Measurements from ENCODE around the gene FURIN. TPM values are rescaled to one million over a fixed set of nuclear protein-coding genes. Genes with fewer than 3 reads are reported as not detected.
"Not testable (repeated sequence)": the region's sequence is repeated elsewhere in the genome, so short reads cannot be mapped to it uniquely, and the experiment has no call there.

The FURIN gene
- total and polyA plus RNA-seq, 2 of the 4 experiments (the other 2 are of a cell fraction): 34.8 to 54.3 TPM

- H2BK15ac ChIP-seq (ENCODE audit: low read depth, low read length): no peak overlapping the region
- no peak overlapping the region for H2BK5ac ChIP-seq (ENCODE audit: low read depth, low read length, poor library complexity, severe bottlenecking)
- H4K20me1 ChIP-seq (ENCODE audit: insufficient read depth, low read length): no peaks in the 10 kb centered on the region
- no peak overlapping the region for H2BK20ac ChIP-seq (ENCODE audit: low read depth, low read length)
- H4K5ac ChIP-seq (ENCODE audit: low read depth, low read length): no peak overlapping the region
- H3K9me3 ChIP-seq (ENCODE audit: control insufficient read depth, insufficient read depth, low read length): no peaks in the 10 kb centered on the region
- peaks cover 4% of the 10 kb centered on the region; the same call in 1 of the 2 replicates for H3K4me1 ChIP-seq (ENCODE audit: control insufficient read depth, insufficient read depth, low read length)
- H3K9ac ChIP-seq (ENCODE audit: low read depth, low read length): no peak overlapping the region
- no peak overlapping the region for H2AFZ ChIP-seq (replicated peaks; ENCODE audit: low read length, poor library complexity)
- peaks cover 0 to 13% of the 10 kb centered on the region in 2 experiments; a peak in 2 of 4 replicates for H3K79me1 ChIP-seq (ENCODE audit: low read depth in 1 of 2, low read length in 2 of 2)
- H2BK120ac ChIP-seq (ENCODE audit: low read depth, low read length): no peak overlapping the region
- no peak for ATAC-seq (ENCODE audit: low read depth)
- no peak overlapping the region for H2AK9ac ChIP-seq (replicated peaks; ENCODE audit: low read depth, low read length, poor library complexity)
- H4K91ac ChIP-seq (ENCODE audit: insufficient read depth, low read depth, low read length): no peak overlapping the region
- intact Hi-C loops (cut with micrococcal nuclease): no loop called here
- H3K4ac ChIP-seq (ENCODE audit: low read depth, low read length): no peak overlapping the region
- ChIA-PET CTCF (interaction anchor here (0.7 to 1.2 kb wide), 2 partner anchors 24 to 300 kb away, joined by 3 to 4 read pairs; no protein-coding TSS in a partner anchor), POLR2A (ENCODE audit: unreplicated experiment) (no interaction called here)
- dilution Hi-C loops (cut with HindIII; ENCODE audit: low sequenced_read_pairs, unreplicated experiment): no loop called here
- no peak overlapping the region for H3K4me2 ChIP-seq (ENCODE audit: low read depth, low read length)
- H3K36me3 ChIP-seq (ENCODE audit: control insufficient read depth, insufficient read depth, low read length): peaks cover 47% of the 10 kb centered on the region
- H2AK5ac ChIP-seq (ENCODE audit: low read depth, low read length): no peak overlapping the region
- BruUV-seq (replicated peaks): no TSS peak
- no peak for TF ChIP-seq BHLHE40 (IDR thresholded peaks at IDR 0.05; ENCODE audit: low read depth, low read length)
- TF ChIP-seq MAZ (IDR thresholded peaks at IDR 0.05; ENCODE audit: borderline replicate concordance, low read depth, low read length): no peak
- TF ChIP-seq USF2 (IDR thresholded peaks at IDR 0.05; ENCODE audit: low read depth, low read length): no peak
- no peak for TF ChIP-seq RFX5 (IDR thresholded peaks at IDR 0.05; ENCODE audit: low read depth, low read length)
- TF ChIP-seq, protein P1, sequence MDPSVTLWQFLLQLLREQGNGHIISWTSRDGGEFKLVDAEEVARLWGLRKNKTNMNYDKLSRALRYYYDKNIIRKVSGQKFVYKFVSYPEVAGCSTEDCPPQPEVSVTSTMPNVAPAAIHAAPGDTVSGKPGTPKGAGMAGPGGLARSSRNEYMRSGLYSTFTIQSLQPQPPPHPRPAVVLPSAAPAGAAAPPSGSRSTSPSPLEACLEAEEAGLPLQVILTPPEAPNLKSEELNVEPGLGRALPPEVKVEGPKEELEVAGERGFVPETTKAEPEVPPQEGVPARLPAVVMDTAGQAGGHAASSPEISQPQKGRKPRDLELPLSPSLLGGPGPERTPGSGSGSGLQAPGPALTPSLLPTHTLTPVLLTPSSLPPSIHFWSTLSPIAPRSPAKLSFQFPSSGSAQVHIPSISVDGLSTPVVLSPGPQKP (IDR thresholded peaks at IDR 0.05; ENCODE audit: borderline replicate concordance, low read depth, low read length): no peak
- H4K8ac ChIP-seq (ENCODE audit: low read depth in 2 of 2, low read length in 2 of 2): no peak overlapping the region
- in situ Hi-C loops (cut with MboI; ENCODE audit: low sequenced_read_pairs): no loop called here
- H3K27me3 ChIP-seq (ENCODE audit: control insufficient read depth, insufficient read depth, low read length): no peaks in the 10 kb centered on the region
- no peak overlapping the region for H3K18ac ChIP-seq (ENCODE audit: low read depth, low read length)
- H3K4me3 ChIP-seq (ENCODE audit: insufficient read depth, low read depth, low read length): no peak overlapping the region
- no peak overlapping the region for H3K23ac ChIP-seq (ENCODE audit: low read depth, low read length)
- no peak overlapping the region for H3K27ac ChIP-seq (ENCODE audit: insufficient read depth, low read length)
- no peak overlapping the region for H3K56ac ChIP-seq (ENCODE audit: extremely low read depth, insufficient read depth, low read length)
- 89% methylated on average over 6 of the region's 9 CpGs; no CpG with 5 or more reads in 1 of the 2 experiments for WGBS, 2 experiments (ENCODE audit: extremely low coverage in 2 of 2, insufficient read length in 1 of 2)
- no peak overlapping the region for H3K14ac ChIP-seq (replicated peaks; ENCODE audit: low read depth, low read length)
- no peak for DNase-seq
- H3K9me1 ChIP-seq (ENCODE audit: insufficient read depth, low read length): no peaks in the 10 kb centered on the region
Observed at GRCh38 chr15:90907838-90908507, 39.6 kb downstream of the FURIN start.

GRCh38 chr15:90909449-90909848, 41.1 kb downstream of the FURIN start:
- BruUV-seq (replicated peaks); H3K4me3 ChIP-seq (ENCODE audit: insufficient read depth, low read depth, low read length); H3K56ac ChIP-seq (ENCODE audit: extremely low read depth, insufficient read depth, low read length); H4K91ac ChIP-seq (ENCODE audit: insufficient read depth, low read depth, low read length); H2BK15ac ChIP-seq (ENCODE audit: low read depth, low read length); H2AK5ac ChIP-seq (ENCODE audit: low read depth, low read length); H2BK20ac ChIP-seq (ENCODE audit: low read depth, low read length); H4K5ac ChIP-seq (ENCODE audit: low read depth, low read length); dilution Hi-C loops (cut with HindIII; ENCODE audit: low sequenced_read_pairs, unreplicated experiment); H3K18ac ChIP-seq (ENCODE audit: low read depth, low read length); in situ Hi-C loops (cut with MboI; ENCODE audit: low sequenced_read_pairs); H2BK5ac ChIP-seq (ENCODE audit: low read depth, low read length, poor library complexity, severe bottlenecking); H3K4me1 ChIP-seq (ENCODE audit: control insufficient read depth, insufficient read depth, low read length); H2BK120ac ChIP-seq (ENCODE audit: low read depth, low read length); H3K14ac ChIP-seq (replicated peaks; ENCODE audit: low read depth, low read length); DNase-seq; H4K20me1 ChIP-seq (ENCODE audit: insufficient read depth, low read length); H3K9ac ChIP-seq (ENCODE audit: low read depth, low read length); H3K4ac ChIP-seq (ENCODE audit: low read depth, low read length); H3K23ac ChIP-seq (ENCODE audit: low read depth, low read length); H3K27me3 ChIP-seq (ENCODE audit: control insufficient read depth, insufficient read depth, low read length); H3K9me3 ChIP-seq (ENCODE audit: control insufficient read depth, insufficient read depth, low read length); H3K9me1 ChIP-seq (ENCODE audit: insufficient read depth, low read length); H3K79me1 ChIP-seq (ENCODE audit: low read depth in 1 of 2, low read length in 2 of 2); H3K27ac ChIP-seq (ENCODE audit: insufficient read depth, low read length); ATAC-seq (ENCODE audit: low read depth); H4K8ac ChIP-seq (ENCODE audit: low read depth in 2 of 2, low read length in 2 of 2); H2AK9ac ChIP-seq (replicated peaks; ENCODE audit: low read depth, low read length, poor library complexity); intact Hi-C loops (cut with micrococcal nuclease); H2AFZ ChIP-seq (replicated peaks; ENCODE audit: low read length, poor library complexity); H3K4me2 ChIP-seq (ENCODE audit: low read depth, low read length): not testable (repeated sequence)
- CTCF ChIA-PET: interaction anchor here (1.2 kb wide), 1 partner anchor 22 kb away, joined by 4 read pairs; no protein-coding TSS in a partner anchor
- POLR2A ChIA-PET (ENCODE audit: unreplicated experiment): interaction anchor here (0.6 kb wide), 1 partner anchor 17 kb away, joined by 24 read pairs; no protein-coding TSS in a partner anchor
- peaks cover 54% of the 10 kb centered on the region for H3K36me3 ChIP-seq (ENCODE audit: control insufficient read depth, insufficient read depth, low read length)
- 86% methylated on average over 3 of the region's 11 CpGs; no CpG with 5 or more reads in 1 of the 2 experiments for WGBS, 2 experiments (ENCODE audit: extremely low coverage in 2 of 2, insufficient read length in 1 of 2)

All from IMR-90 (cell line).